CD4-positive, alpha-beta T cell treated with Interleukin-21 for 1 hour (primary cell): ENCODE results near the gene CCDC157.
A peak's percentile ranks its signal among the peaks of the same experiment; 100 is the strongest.
"Not testable (repeated sequence)": the region's sequence is repeated elsewhere in the genome, so short reads cannot be mapped to it uniquely, and the experiment has no call there.

ENCODE experiments used
- DNase-seq: peaks from one replicate; pipeline ENCODE4 v3.0.0-alpha.2; 2020

Gene CCDC157

GRCh38 chr22:30392661-30393321 lies 36.0 kb downstream of the CCDC157 start:
- no peak for DNase-seq

GRCh38 chr22:30393322-30393680 lies 36.5 kb downstream of the CCDC157 start:
- DNase-seq: no peak

GRCh38 chr22:30393885-30394284 lies 37.1 kb downstream of the CCDC157 start:
- DNase-seq: no peak

GRCh38 chr22:30396871-30397655 lies 40.3 kb downstream of the CCDC157 start, which contains the start of gene SEC14L2:
Gene SEC14L2 (plus strand): TSS chr22:30397018. CDS start chr22:30397117, 99 bp downstream.
- peak; percentile 60 for DNase-seq

- DNase-seq: no peak
These were observed 41.1 kb downstream of the CCDC157 start for GRCh38 chr22:30397656-30398635.

GRCh38 chr22:30398685-30399680 lies 42.2 kb downstream of the CCDC157 start:
- DNase-seq: peak; percentile 10

GRCh38 chr22:30399718-30400117 lies 42.9 kb downstream of the CCDC157 start:
- DNase-seq: no peak

GRCh38 chr22:30400159-30400558 lies 43.4 kb downstream of the CCDC157 start:
- DNase-seq: no peak

GRCh38 chr22:30401024-30401423 lies 44.2 kb downstream of the CCDC157 start:
- not testable (repeated sequence) for DNase-seq

GRCh38 chr22:30402028-30402765 lies 45.4 kb downstream of the CCDC157 start:
- no peak for DNase-seq

GRCh38 chr22:30402766-30403104 lies 45.9 kb downstream of the CCDC157 start:
- not testable (repeated sequence) for DNase-seq

- no peak for DNase-seq
These were observed 47.5 kb downstream of the CCDC157 start for GRCh38 chr22:30404307-30404706.

- no peak for DNase-seq
These were observed 48.9 kb downstream of the CCDC157 start for GRCh38 chr22:30405731-30406130.

GRCh38 chr22:30406400-30406799 lies 49.6 kb downstream of the CCDC157 start:
- no peak for DNase-seq

GRCh38 chr22:30408388-30409102 lies 51.7 kb downstream of the CCDC157 start:
- no peak for DNase-seq

- no peak for DNase-seq
These were observed 55.0 kb downstream of the CCDC157 start for GRCh38 chr22:30411780-30412179.

- DNase-seq: no peak
These were observed 56.2 kb downstream of the CCDC157 start for GRCh38 chr22:30413001-30413400.

- DNase-seq: no peak
These were observed 57.1 kb downstream of the CCDC157 start for GRCh38 chr22:30413745-30414524.

GRCh38 chr22:30414525-30415047 lies 57.8 kb downstream of the CCDC157 start:
- DNase-seq: no peak
